NCI-H2107 treated with DMSO at 0.1 percent for 48 hours (cell line): ENCODE measurements around the gene ELOVL1.
"Not testable (repeated sequence)": the region's sequence is repeated elsewhere in the genome, so short reads cannot be mapped to it uniquely, and the experiment has no call there.

ENCODE experiments used
- DNase-seq: peaks from one replicate; lab custom pipeline; 2025; ENCODE audit not compliant: unreplicated experiment; lab: John Stamatoyannopoulos, UW

The ELOVL1 gene

DNA sequence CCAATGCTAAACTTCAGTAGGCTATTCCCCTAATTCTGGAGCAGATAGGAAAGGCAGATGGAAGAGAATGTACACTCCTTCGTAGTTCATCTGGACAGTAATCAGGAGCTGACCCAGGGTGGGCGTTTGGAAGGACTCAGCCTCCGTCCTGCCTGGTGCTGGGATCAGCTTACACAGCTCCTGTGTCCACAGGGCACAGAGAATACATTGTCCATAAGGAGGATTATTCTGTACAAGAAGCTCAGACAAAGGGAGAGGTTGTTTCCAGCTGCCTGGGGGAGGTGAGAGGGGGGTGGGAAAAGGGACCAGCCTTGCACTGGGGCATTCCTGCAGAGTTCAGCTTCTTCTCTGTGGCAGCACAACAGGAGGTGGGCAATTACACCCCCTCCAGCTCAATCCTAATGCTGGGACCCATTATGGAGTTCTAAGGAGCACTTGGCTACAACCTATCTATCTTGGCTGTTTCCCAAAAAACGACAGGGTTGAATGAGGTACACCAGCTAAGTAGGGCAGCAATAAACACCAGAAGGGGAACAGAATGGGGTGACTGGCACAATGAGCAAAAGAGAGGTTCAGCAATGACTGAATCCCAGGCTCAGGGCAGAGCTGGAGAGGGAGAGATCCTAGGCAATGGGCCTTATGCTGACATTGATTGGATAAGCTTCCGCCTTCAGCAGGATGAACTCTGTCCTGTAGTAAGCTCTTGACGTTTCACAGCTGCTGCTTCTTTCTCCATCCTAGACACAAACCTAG is 14.4 kb upstream of the ELOVL1 start:
- DNase-seq, result peak; percentile 58

DNA sequence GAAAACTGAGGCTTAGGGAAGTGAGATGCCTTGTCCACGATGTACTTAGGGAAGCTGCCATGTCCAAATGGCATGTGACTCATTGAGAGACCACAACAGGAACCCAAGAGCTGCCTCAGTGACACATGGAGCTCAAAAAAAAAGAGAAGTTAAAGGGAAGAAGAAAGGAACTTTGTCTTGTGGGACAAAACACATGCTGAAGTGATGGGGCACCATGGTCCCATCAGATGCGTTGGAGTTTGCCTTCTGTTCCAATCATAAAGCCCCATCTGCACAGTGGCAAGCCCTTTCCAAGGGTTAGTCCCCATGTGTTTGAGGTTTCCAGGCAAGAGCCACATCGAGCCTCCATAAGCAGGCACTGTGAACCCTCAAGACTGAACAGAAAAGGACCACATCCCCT is 13.8 kb upstream of the ELOVL1 start:
- no peak for DNase-seq

GRCh38 chr1:43379476-43379875 is 11.7 kb upstream of the ELOVL1 start:
- DNase-seq, result no peak

- DNase-seq, result no peak
These were observed 10.0 kb upstream of the ELOVL1 start for GRCh38 chr1:43377831-43378230.

GRCh38 chr1:43376723-43377235 is 9.0 kb upstream of the ELOVL1 start:
- DNase-seq, result no peak

GRCh38 chr1:43373066-43373940 is 5.5 kb upstream of the ELOVL1 start:
- DNase-seq, result no peak

DNA sequence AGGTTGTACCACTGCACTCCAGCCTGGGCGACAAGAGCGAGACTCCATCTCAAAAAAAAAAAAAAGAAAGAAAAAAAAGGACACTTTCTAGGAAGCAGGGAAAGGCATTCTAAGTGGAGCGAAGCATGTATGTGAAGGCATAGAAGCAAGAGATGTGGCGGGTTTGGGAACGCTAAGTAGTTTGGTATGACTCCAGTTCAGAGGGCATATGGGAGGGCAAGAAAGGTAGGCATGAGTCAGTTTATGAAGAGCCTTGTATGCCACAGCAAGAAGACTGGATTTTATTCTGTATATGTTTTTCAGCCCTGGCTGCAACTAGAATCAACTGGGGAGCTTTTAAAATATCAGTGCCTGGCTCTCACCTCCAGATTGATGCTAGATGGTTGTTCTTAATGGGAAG is 4.4 kb upstream of the ELOVL1 start:
- DNase-seq, result no peak

DNA sequence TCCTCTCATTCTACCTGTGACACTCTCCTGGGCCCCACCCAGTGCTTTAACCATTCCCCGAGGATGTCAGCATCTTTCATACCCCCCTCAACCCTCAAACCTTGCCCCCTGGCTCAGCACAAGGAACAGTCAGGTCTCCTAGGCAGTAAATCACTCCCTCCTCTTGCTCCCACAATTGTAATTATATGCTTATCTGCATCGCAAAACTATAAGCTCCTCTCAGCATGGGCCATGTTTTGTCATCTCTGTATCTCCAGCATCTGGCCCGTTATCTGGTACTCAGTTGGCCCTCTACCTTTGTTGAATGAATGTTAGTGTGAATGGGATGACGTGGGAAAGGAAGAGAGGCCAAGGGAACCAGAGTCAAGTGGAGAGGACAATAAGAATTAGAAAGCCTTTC is 2.8 kb upstream of the ELOVL1 start:
- no peak for DNase-seq

DNA sequence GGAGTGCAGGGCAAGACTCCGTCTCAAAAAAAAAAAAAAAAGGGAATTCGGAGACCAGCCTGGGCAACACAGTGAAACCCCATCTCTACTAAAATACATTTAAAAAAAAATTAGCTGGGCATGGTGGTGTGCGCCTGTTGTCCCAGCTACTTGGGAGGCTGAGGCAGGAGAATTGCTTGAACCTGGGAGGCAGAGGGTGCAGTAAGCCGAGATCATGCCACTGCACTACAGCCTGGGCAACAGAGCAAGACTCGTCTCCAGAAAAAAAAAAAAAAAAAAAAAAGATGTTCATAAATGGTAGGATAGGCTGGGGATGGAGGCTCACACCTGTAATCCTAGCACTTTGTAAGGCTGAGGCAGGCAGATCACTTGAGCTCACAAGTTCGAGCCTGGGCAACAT is 2.0 kb upstream of the ELOVL1 start:
- not testable (repeated sequence) for DNase-seq

GRCh38 chr1:43368646-43369020 is 822 bp upstream of the ELOVL1 start:
- DNase-seq, result no peak

DNA sequence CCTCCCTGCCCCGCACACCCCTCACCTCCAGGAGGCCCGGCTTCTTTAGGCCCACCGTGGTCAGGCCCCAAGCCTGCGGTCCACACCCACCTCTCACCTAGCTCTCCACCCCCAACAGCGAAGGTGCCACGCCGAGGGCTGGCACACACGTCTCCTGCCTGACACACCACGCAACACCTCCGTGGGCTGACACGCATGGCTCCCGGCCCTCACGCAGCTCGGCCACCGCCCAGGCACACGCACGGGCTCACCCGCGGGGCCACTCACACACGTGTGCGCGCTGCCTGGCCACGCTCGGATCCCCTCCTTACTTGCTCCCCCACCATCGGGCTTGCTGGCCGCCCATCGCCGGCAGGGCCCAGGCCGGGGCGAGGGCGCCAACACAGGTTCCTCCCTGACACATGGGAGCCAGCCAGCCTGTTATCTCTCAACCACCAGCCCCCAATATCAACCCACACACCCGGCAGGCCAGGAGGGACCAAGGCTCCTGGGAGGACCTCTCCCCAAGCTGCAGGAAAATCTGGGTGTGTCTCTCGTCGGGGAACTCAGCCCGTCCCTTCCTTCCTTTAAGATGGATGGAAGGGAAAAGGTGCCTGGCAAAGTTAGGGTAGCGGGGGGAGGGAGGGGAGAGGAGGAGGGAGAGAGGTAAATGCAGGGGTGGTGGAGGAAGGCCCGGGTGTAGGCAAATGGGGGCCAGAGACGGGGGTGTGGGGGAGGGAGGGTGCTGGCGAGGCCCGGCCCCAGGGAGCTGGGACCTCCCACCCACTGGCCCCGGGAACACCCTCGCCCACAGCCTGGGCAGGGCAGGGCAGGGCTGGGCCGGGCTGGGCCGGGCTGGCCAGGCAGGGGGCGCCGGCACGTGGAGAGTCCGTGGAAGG is 546 bp downstream of the ELOVL1 start:
- no peak for DNase-seq

DNA sequence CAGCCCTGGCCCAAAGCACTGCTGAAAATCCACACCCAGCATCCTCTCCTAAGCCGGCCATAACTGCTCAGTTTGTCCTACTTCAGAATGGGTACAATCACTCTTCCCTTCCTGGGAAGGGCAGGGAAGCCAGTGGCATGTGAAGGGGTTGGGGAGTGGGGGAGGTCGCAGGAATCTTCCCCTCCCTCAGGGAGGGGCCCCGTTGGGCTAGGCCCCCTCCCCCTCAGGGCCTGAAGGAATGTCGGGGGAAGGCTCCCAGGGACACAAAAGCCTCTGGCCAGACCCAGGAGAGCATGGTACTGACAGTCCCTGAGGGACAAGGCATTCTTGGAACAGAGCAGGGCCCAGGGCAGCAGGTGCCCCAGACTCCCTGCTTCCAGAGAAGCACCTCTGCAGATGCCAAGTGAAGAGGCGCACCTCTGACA is 1.2 kb downstream of the ELOVL1 start:
- DNase-seq, result no peak

DNA sequence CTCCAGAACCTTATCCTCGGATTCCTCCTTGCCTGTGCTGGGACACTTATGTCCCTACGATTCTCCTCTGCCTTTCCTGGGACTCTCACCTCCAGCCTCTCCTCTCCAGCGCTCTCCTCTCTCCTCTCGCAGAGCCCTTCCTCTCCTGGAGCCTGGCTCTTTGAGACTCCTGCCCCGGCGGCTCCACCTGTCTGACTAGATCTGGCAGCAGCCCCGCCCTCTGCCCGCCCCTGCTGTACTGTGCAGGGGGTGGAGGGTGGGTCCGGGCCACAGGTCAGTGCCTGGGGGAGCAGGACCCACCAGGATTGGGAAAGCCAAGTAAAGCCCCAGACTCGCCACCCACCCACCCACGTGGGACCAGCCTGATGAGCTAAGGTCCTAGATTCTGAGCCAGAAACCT is 1.6 kb downstream of the ELOVL1 start:
- no peak for DNase-seq

DNA sequence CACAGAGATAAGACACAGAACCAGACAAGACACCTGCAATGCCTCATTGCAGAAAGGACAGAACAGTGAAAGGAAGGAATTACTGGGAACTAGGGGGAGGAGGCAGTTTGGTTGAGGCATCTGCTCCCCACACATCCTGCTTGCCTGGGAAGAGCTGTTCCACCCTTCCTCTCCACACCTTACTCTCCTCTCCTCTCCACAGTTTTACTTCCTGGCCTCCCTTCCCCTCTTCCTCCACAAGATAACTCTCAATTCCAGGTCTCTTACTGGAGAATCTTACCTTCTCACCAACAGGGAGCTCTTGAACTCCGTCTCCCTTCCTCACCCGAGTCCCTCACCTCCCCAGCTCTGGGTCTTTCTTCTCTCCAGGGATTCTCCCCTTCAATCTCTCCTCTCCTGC is 2.1 kb downstream of the ELOVL1 start:
- no peak for DNase-seq

- no peak for DNase-seq
These were observed 3.8 kb downstream of the ELOVL1 start for GRCh38 chr1:43363935-43364525.

DNA sequence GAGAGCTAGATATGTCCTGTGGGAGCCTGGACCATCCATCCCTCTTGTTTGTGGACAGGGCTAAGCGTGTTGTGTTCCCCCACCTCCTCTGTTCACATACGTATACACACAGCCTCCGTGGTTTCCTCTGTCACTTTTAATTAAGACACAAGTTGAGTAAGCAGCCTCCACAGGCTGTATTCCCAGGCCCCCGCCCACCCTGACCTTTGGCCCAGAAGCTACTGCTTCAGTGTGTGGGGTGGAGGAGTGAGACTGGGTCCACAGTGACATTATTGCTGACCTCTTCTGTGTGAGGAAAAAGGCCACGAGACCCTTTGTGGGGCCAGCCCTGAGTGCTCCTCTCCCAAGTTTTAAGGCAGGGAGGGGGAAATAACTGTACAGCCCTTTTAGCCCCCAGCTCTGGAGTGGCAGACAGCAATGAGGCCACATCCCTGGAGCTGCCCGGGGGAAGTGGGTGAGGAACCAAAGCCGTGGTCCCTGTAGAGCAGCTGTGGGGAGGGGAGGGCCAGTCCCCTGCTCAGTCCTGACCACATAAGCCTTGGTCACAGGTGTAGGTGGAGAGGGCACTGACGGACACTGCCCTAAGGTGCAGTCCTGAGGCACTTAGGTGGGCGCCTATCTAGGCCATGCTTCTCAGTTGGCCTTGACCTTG is 4.4 kb downstream of the ELOVL1 start:
- no peak for DNase-seq

- DNase-seq, result no peak
These were observed 7.2 kb downstream of the ELOVL1 start for GRCh38 chr1:43360616-43361015.

DNA sequence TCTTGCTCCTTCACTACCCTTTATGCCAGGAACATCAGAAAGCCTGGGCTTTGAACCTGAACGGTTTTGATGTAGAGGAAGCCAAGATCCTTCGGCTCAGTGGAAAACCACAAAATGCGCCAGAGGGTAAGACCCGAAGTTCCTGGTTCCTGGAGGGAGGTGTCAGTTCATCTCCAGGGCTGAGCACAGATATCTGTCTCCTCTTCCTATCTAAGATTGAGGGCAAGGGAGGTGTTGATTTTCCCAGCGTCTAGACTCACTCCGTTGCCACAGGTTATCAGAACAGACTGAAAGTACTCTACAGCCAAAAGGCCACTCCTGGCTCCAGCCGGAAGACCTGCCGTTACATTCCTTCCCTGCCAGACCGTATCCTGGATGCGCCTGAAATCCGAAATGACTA is 8.1 kb downstream of the ELOVL1 start:
- no peak for DNase-seq

DNA sequence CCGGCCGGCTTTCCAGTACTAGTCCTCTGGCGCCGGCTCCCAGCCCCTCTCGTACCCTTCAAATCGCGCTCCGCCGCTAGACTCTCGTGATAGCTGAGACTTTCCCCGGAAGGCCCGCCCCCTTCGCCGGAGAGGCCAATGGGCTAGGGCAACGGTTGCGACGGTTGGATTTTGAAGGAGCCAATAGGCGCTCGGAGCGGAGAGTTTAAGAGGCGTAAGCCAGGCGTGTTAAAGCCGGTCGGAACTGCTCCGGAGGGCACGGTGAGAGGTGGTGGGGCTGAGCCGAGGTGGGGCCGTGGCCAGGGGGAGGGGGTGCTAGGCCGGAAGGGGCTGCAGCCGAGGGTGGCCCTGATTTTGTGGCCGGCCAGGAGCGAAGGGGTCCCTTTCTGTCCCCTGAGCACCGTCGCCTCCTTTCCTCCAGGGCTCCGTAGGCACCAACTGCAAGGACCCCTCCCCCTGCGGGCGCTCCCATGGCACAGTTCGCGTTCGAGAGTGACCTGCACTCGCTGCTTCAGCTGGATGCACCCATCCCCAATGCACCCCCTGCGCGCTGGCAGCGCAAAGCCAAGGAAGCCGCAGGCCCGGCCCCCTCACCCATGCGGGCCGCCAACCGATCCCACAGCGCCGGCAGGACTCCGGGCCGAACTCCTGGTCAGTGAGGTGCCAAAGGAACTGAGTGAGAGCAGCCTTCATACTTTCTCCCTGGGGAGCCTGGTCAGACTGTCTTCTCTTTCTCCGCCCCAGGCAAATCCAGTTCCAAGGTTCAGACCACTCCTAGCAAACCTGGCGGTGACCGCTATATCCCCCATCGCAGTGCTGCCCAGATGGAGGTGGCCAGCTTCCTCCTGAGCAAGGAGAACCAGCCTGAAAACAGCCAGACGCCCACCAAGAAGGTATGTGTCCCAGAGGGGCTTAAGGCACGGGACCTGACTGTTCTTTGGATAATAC is 8.8 kb downstream of the ELOVL1 start, which contains the start of gene CDC20:
Gene CDC20 (plus strand): TSS at position 236 of the 948 bp plus-strand sequence. CDS start 235 bp downstream, at position 471.
- peak; percentile 98 for DNase-seq
